NCI-H446 treated with DMSO at 0.1 percent for 48 hours (cell line): ENCODE results near the gene FCHSD2.
A peak's percentile ranks its signal among the peaks of the same experiment; 100 is the strongest.
"Not testable (repeated sequence)": the region's sequence is repeated elsewhere in the genome, so short reads cannot be mapped to it uniquely, and the experiment has no call there.

Source experiments
- DNase-seq: peaks from one replicate; lab custom pipeline; 2025; lab: John Stamatoyannopoulos, UW

FCHSD2 gene

GRCh38 chr11:73151416-73151815, 9.3 kb upstream of the FCHSD2 start:
- no peak for DNase-seq

GRCh38 chr11:73149105-73149504, 7.0 kb upstream of the FCHSD2 start:
- no peak for DNase-seq

- peak; percentile 75 for DNase-seq
Observed at GRCh38 chr11:73147771-73148681, 5.9 kb upstream of the FCHSD2 start.

DNA sequence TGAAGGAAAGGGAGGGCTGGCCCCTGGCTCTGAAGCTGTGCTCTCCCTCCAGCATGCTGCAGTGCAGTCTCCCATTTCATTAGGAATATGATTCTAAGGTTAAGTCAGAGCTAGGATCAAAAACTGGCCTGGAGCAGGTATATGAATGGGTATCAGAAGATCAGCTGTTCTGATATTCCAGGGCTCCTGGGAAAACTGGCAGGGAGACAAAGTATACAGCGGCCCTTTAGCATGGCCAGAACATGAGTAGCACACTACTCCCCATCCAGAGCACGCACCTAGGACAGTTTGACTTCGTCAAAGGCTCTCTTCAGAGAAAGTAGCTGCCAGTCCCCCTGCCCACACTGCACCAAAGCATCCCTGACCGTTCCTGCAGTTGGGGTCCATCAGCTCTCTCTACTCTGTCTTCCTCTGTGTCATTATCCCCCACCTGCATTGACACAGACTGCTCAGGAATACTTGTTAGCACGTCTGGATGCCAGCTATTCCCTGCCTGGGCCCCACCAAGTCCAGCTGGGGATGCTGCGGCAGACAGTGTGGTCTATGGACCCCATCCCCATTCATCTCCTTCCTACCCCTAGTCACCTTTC, 4.0 kb upstream of the FCHSD2 start:
- no peak for DNase-seq

DNA sequence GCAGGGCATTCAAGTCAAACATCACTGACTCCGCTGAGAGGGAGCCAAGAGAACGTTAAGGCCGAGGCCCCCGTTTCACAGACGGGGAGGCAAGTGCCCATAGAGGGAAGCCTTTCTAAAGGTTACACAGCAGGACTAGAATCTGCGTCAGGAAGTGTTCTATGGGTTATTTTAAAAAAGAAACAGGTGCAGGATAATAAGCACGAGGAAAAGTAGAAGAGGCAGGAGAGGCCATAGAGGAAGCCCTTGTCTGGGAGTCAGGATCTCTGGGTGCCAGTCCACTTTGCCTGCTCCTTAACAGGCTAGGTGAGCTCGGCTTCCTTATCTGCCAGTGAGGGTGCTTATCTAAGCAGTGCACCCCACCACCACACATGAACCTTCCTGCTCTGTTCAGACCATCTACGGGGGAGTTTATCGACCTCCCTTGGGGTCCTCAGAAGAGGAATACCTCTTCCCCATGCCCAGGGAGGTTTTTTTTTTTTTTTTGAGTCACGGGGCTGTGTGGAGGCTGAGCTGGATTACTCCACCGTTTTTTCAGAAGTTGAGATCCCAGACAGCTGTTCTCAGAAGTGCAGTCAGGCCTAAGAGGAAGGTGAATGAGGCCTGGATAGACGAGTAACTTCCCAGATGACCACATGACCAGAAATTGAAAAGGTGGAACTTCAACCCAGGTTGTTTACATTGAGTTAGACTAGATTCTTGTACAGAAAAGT, 1.2 kb upstream of the FCHSD2 start:
- no peak for DNase-seq

GRCh38 chr11:73141309-73142127, 600 bp downstream of the FCHSD2 start:
- DNase-seq: no peak

- no peak for DNase-seq
Observed at GRCh38 chr11:73141031-73141308, 1.1 kb downstream of the FCHSD2 start.

DNA sequence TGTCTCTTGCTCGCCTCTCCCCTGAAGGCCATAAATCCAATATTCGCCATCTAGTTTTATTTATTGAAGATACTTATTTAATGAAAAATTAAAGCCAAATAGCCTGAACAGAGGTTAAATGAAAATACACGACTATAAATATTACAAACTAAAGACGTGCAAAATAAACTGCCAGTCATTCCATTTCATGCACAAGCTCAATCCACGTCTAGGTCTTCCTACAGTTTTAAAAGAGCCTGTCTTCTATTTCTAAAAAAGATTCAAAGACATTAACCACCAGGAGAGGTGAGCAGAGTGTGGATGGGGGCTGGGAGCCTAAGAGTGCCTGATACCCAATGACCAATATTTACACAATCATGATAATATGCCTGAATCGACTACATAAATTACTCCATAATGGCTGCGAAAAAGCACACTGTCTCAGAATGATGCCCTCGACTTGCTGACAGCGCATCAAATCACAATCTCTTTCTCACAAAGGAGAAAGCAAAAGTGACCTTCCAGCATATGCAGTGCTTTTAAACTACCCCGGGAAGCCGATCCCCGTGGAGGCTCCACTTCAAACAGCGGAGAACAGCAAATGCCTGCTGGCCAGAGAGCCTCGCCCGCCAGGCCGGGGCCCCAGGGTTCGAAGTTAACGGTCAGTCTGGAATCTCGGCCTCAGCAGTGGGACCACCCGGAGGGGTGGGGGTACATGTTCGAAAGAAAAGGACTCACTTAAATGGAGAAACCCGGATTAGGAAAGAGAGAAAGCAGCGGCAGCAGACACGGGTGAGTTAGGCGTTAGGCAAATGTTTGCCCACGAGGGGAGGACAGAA, 1.7 kb downstream of the FCHSD2 start:
- no peak for DNase-seq

- no peak for DNase-seq
Observed at GRCh38 chr11:73139476-73140198, 2.5 kb downstream of the FCHSD2 start.

DNA sequence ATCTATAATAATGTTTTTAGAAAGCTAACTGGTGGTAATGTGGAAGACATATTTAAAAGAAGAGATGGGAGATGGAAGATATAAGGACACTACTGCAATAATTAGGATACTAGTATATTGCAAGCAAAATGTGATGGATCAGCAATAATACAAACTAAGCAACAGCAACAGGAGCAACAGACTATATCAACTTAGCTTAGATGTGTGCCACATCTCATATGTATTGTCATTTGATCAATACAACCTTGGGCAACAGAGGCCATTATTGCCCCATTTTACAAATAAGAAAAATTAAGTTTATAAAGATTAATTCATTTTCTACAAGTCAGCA, 4.2 kb downstream of the FCHSD2 start:
- no peak for DNase-seq

- DNase-seq: no peak
Observed at GRCh38 chr11:73137262-73137943, 4.7 kb downstream of the FCHSD2 start.

GRCh38 chr11:73136722-73137121, 5.4 kb downstream of the FCHSD2 start:
- DNase-seq: not testable (repeated sequence)

- no peak for DNase-seq
Observed at GRCh38 chr11:73135346-73136284, 6.5 kb downstream of the FCHSD2 start.

DNA sequence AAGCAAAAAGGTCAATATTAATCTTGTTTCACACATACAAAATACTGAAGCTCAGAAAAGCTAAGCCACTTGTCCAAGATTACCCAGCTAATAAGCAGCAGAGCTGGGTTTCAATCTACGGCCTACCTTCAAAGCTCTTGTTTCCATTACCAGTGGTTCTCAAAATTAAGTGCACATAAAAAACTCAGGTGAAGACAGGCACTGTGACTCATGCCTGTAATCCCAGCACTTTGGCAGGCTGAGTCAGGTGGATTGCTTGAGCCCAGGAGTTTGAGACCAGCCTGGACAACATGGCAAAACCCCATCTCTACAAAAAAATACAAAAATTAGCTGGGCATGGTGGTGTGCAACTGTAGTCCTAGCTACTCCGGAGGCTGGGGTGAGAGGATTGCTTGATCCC, 9.8 kb downstream of the FCHSD2 start:
- DNase-seq: not testable (repeated sequence)

GRCh38 chr11:73130181-73130580, 11.9 kb downstream of the FCHSD2 start:
- no peak for DNase-seq

DNA sequence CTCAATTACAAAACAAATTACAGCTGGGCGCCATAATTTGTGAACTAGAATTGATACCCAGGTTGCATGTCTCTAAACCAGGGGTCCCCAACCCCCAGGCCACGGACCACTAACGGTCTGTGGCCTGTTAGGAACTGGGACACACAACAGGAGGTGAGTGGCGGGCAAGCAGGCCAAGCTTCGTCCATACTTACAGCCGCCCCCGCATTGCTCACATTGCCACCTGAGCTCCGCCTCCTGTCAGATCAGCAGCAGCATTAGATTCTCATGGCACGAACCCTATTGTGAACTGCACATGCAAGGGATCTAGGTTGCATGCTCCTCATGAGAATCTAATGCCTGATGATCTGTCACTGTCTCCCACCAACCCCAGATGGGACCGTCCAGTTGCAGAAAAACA, 12.9 kb downstream of the FCHSD2 start:
- no peak for DNase-seq

- no peak for DNase-seq
Observed at GRCh38 chr11:73126804-73127480, 15.2 kb downstream of the FCHSD2 start.

- DNase-seq: no peak
Observed at GRCh38 chr11:73124800-73125199, 17.3 kb downstream of the FCHSD2 start.

DNA sequence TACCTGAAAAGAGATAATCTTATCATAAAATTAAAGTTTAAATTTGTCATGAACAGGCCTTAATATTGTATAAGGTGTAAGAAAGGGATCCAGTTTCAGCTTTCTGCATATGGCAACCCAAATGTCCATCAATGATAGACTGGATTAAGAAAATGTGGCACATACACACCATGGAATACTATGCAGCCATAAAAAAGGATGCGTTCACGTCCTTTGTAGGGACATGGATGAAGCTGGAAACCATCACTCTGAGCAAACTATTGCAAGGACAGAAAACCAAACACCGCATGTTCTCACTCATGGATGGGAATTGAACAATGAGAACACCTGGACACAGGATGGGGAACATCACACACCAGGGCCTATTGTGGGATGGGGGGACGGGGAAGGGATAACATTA, 18.2 kb downstream of the FCHSD2 start:
- DNase-seq: not testable (repeated sequence)
